Central memory CD8-positive, alpha-beta T cell (primary cell): ENCODE data around the gene MAML2.
A peak's percentile ranks its signal among the peaks of the same experiment; 100 is the strongest.
"Not testable (repeated sequence)": the region's sequence is repeated elsewhere in the genome, so short reads cannot be mapped to it uniquely, and the experiment has no call there.

ENCODE experiments used
- ATAC-seq: fragments of 150-1000 bp; cut with Tn5 transposase; replicated peaks from 2 replicates; pipeline ENCODE4 v1.10.0; 2022; ENCODE audit warnings: mild to moderate bottlenecking, moderate FRiP score, moderate number of reproducible peaks; ENCODE audit not compliant: poor library complexity, severe bottlenecking; ENCODE audit errors: extremely low read depth
- DNase-seq, 2 donors: peaks; one replicate each; pipeline ENCODE4 v3.0.0; 2021; ENCODE audit warnings: low spot score in 2 of 2
- H3K27ac Mint-ChIP-seq: one replicate; pipeline ENCODE4 v1.8.0; 2022; ENCODE audit warnings: low read depth, mild to moderate bottlenecking, moderate library complexity, mixed read lengths
- H3K27me3 Mint-ChIP-seq: one replicate; pipeline ENCODE4 v1.8.0; 2022; ENCODE audit warnings: mixed read lengths
- H3K36me3 Mint-ChIP-seq: one replicate; pipeline ENCODE4 v1.8.0; 2022; ENCODE audit warnings: mild to moderate bottlenecking, moderate library complexity, mixed read lengths; ENCODE audit not compliant: insufficient read depth
- H3K4me1 Mint-ChIP-seq: one replicate; pipeline ENCODE4 v1.8.0; 2022; ENCODE audit warnings: mixed read lengths
- H3K4me3 Mint-ChIP-seq: one replicate; pipeline ENCODE4 v1.8.0; 2022; ENCODE audit warnings: mild to moderate bottlenecking, moderate library complexity, mixed read lengths
- H3K9me3 Mint-ChIP-seq: one replicate; pipeline ENCODE4 v1.8.0; 2022; ENCODE audit warnings: mixed read lengths

Gene MAML2

DNA sequence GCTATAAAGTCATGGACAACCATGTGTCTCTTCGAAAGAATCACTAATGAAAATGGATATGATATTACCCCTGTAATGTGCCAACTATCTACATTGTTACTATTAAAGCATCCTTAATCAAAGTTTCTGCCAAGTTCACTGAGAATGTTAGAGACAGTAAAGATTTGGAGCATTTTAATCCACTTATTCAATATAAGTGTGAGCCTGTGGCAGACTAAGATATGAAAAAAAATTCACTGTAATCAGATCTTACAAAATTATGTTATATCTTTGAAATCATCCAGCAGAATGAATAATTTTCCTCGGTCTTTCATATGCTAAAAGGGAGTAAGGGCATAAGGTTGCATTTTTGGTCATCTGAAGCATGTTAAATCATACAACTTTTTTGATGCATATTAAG, 49.9 kb downstream of the MAML2 start:
- H3K27ac Mint-ChIP-seq = peak overlapping the region; percentile 21
- no peaks in the 10 kb centered on the region for H3K9me3 Mint-ChIP-seq
- H3K4me3 Mint-ChIP-seq = peak overlapping the region; percentile 36
- peaks cover 41% of the 10 kb centered on the region for H3K4me1 Mint-ChIP-seq
- DNase-seq (no peak), ATAC-seq (no peak)
- no peaks in the 10 kb centered on the region for H3K27me3 Mint-ChIP-seq
- H3K36me3 Mint-ChIP-seq = no peaks in the 10 kb centered on the region

DNA sequence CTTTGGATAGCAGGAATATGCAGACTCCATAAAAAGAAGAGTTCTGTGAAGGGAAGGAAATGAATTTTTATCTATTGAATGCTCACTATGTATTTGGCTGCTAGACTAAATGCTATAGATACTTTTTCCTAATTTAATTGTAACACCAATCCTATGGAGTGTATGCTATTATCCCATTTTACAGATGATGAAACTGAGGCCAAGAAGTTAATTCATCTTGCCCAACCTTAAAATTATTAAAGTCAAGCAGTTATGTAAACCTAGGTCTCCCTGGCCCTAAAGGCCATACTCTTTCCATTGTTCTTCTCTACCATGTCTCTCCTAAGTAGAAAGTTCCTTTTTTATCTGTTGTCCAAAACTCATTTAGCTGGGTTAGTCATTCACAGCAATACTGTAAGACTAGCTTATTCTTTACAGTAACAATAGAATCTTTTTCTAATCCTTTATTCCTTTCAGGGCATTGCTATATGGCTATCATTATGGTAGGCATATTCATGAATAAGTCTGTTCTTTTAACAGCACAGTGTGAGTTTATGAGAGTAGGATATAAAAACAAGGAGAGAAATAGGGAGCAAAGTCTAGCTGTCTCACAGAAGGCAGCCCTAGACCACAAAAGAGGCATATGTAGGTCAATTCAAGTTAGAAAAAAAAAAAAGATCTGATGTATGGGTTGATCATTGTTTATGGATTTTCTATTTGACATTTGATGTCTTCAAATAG, 50.5 kb downstream of the MAML2 start:
- Mint-ChIP-seq H3K4me3 (no peak overlapping the region), H3K4me1 (peaks cover 43% of the 10 kb centered on the region), H3K9me3 (no peaks in the 10 kb centered on the region), H3K27ac (no peak overlapping the region), H3K27me3 (no peaks in the 10 kb centered on the region), H3K36me3 (no peaks in the 10 kb centered on the region)
- DNase-seq (no peak), ATAC-seq (no peak)

DNA sequence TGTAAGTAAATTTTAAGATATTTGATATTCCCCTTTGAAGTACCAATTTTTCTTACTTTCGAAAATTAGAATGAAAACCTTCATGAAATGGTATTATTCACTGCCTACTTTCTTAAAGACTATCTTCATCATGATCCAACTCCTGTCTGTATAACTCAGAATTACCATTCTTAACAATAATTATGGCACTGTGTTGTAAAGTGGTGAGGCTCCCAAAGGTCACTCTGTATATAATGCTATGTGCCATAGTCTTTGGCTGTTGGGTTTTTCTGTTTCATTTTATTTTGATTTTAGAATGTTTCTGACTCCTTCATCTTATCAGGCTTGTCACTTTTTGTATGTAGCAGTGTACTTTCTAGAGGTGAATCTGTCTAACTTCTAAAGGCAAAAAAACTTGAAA, 52.4 kb downstream of the MAML2 start:
- no peak for DNase-seq
- peaks cover 44% of the 10 kb centered on the region for H3K4me1 Mint-ChIP-seq
- no peak overlapping the region for H3K27ac Mint-ChIP-seq
- no peaks in the 10 kb centered on the region for H3K27me3 Mint-ChIP-seq
- no peak for ATAC-seq
- no peaks in the 10 kb centered on the region for H3K9me3 Mint-ChIP-seq
- no peak overlapping the region for H3K4me3 Mint-ChIP-seq
- H3K36me3 Mint-ChIP-seq = no peaks in the 10 kb centered on the region

DNA sequence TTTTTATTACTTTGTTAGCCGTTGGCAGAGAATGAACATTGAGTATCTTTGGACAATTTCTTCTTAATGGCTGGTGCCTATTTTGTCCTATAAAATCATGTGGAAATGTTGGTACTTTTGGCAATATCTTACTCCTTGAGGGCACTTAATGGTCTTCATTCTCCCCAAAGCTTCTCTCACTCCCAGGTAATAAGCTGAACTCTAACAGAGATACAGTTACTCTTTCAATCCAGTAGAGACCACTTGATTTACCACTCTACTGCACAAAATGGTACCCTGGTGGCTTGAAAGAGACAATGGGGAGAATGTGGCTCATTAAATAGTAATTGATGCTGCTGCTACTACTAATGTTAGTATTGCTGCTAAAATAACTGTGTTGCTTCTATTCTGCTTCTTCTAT, 53.0 kb downstream of the MAML2 start:
- Mint-ChIP-seq H3K27ac (no peak overlapping the region), H3K9me3 (no peaks in the 10 kb centered on the region), H3K4me1 (peaks cover 49% of the 10 kb centered on the region), H3K27me3 (no peaks in the 10 kb centered on the region), H3K36me3 (no peaks in the 10 kb centered on the region), H3K4me3 (no peak overlapping the region)
- no peak for DNase-seq
- no peak for ATAC-seq

DNA sequence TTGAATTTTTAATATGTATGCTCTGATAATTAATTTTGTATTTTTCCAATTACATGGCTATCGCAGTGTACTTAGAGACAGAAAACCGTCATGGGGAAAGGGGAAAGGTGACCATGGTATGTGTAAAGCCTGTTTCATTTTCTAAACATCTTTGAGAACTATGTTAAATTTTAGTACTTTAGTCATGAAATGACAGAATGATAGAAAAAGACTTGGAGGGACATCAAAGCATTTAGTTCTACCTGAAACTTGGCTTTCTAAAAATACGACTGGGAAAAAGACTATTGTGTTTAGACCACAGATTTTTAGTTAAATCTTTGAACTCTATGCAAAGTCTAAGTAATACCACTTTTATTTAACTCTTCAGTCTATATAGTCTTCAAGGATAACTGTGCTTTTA, 54.1 kb downstream of the MAML2 start:
- Mint-ChIP-seq H3K27ac (no peak overlapping the region), H3K4me1 (peaks cover 49% of the 10 kb centered on the region)

DNA sequence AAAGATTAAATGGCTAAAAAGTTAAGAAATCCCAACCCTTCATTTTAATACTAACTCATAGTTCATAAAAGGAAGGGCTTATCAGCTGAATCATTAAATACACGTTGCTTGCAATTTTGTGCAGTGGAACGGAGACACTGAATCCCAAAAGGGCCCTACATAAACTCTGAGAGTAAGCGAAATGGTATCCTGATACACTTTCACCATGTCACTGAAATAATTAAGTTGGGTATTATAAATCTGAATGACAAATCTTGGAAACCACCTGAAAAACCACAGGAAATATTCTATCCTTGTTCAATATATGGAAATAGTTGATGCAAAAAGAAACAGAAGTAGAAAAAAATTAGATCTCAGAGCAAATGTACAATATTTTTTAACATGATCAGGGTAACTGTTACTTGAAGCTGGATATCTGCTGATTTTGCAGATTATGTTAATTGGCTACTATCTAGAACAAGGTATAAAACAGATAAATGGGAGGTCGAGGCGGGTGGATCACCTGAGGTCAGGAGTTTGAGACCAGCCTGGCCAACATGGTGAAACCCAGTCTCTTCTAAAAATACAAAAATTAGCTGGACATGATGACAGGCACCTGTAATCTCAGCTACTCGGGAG, 55.1 kb downstream of the MAML2 start:
- ATAC-seq = no peak
- H3K36me3 Mint-ChIP-seq = no peaks in the 10 kb centered on the region
- no peak overlapping the region for H3K4me3 Mint-ChIP-seq
- H3K27me3 Mint-ChIP-seq = no peaks in the 10 kb centered on the region
- peaks cover 45% of the 10 kb centered on the region for H3K4me1 Mint-ChIP-seq
- no peak overlapping the region for H3K27ac Mint-ChIP-seq
- no peaks in the 10 kb centered on the region for H3K9me3 Mint-ChIP-seq
- DNase-seq = no peak

More for the DNA sequence above, 54.1 kb downstream of the MAML2 start:
- Mint-ChIP-seq H3K27me3 (no peaks in the 10 kb centered on the region), H3K9me3 (no peaks in the 10 kb centered on the region), H3K4me3 (no peak overlapping the region), H3K36me3 (no peaks in the 10 kb centered on the region)
- no peak for ATAC-seq
- no peak for DNase-seq

DNA sequence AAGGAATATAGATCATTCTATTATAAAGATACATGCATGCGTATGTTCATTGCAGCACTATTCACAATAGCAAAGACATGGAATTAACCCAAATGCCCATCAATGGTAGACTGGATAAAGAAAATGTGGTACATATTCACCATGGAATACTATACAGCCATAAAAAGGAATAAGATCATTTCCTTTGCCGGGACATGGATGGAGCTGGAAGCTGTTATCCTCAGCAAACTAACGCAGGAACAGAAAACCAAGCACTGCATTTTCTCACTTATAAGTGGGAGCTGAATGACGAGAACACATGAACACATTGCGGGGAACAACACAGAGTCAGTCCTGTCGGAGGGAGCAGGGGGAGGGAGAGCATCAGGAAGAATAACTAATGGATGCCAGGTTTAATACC, 57.0 kb downstream of the MAML2 start:
- H3K27me3 Mint-ChIP-seq, H3K27ac Mint-ChIP-seq, H3K4me3 Mint-ChIP-seq, DNase-seq, H3K9me3 Mint-ChIP-seq, H3K36me3 Mint-ChIP-seq, ATAC-seq: not testable (repeated sequence)
- H3K4me1 Mint-ChIP-seq = peaks cover 35% of the 10 kb centered on the region

DNA sequence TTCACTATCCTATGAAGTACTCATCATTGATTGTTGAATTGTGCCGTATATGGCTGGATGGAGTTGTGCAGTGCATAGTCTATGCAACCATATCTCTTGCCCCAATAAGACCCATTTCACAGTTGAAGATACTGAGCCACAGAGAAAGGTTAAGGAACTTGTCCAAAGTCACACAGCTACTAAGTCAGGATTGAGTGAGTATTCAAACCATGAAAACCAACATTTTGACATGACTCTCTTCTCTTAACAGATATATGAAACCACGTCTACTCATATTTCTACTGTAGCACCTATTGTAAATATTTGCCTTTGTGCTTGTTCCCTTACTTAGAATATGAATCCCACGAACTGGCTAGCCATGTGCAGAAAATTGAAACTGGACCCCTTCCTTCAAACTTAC, 58.1 kb downstream of the MAML2 start:
- no peak overlapping the region for H3K27ac Mint-ChIP-seq
- H3K27me3 Mint-ChIP-seq = no peaks in the 10 kb centered on the region
- H3K4me3 Mint-ChIP-seq = no peak overlapping the region
- ATAC-seq (no peak), DNase-seq (no peak)
- H3K36me3 Mint-ChIP-seq = peaks cover 2% of the 10 kb centered on the region
- peaks cover 35% of the 10 kb centered on the region for H3K4me1 Mint-ChIP-seq
- H3K9me3 Mint-ChIP-seq = no peaks in the 10 kb centered on the region

DNA sequence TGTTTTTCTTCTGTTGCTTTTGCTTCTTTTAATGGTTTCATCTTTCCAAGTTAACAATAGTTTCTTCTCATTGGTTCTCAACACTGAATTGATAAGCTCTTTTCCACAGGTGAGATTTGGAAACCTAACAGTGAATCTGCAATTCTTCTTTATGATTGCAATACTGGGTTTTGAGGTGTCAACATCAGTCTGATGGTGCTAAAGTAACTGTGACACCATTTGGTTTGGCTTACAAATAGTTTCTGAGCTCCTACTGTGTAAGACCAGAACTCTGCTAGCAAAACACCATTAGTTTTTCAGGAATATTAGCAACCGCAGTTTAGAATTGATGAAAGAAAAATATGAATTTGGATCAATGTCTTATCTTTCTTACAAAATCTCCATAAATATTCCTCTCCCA, 58.6 kb downstream of the MAML2 start:
- H3K4me1 Mint-ChIP-seq = peaks cover 36% of the 10 kb centered on the region
- no peaks in the 10 kb centered on the region for H3K9me3 Mint-ChIP-seq
- H3K27me3 Mint-ChIP-seq = no peaks in the 10 kb centered on the region
- ATAC-seq (no peak), DNase-seq (no peak)
- peak overlapping the region; percentile 11 for H3K27ac Mint-ChIP-seq
- peaks cover 2% of the 10 kb centered on the region for H3K36me3 Mint-ChIP-seq
- H3K4me3 Mint-ChIP-seq = no peak overlapping the region

DNA sequence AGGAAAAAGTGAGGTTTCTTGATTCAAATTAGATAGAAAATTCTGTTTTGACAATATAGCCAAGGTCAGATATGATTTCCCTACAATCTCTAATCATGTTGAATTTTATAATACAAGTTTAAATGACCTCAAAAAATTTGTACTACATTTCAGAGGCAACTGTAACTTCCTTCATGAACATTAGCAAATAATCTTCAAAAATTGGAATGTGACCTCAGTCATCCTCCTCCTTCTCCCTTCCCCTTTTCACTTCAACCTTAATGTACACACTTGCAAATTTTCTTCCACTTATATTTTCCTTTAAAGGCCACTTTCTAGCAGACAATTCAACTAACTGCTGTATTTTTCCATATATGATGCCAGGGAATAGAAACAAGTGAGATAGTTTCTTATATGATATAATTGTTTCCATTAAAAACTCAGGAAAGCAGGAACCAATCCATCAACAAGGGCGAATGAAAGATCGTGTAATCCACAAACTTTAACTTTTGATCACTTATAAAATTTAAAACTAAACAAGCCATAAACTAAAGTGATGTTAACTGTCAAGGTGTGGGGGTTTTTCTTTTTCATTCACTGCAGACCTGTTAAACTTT, 60.3 kb downstream of the MAML2 start:
- no peak for ATAC-seq
- H3K9me3 Mint-ChIP-seq = no peaks in the 10 kb centered on the region
- H3K36me3 Mint-ChIP-seq = peaks cover 2% of the 10 kb centered on the region
- no peaks in the 10 kb centered on the region for H3K27me3 Mint-ChIP-seq
- peaks cover 44% of the 10 kb centered on the region for H3K4me1 Mint-ChIP-seq
- no peak for DNase-seq
- no peak overlapping the region for H3K27ac Mint-ChIP-seq
- no peak overlapping the region for H3K4me3 Mint-ChIP-seq

DNA sequence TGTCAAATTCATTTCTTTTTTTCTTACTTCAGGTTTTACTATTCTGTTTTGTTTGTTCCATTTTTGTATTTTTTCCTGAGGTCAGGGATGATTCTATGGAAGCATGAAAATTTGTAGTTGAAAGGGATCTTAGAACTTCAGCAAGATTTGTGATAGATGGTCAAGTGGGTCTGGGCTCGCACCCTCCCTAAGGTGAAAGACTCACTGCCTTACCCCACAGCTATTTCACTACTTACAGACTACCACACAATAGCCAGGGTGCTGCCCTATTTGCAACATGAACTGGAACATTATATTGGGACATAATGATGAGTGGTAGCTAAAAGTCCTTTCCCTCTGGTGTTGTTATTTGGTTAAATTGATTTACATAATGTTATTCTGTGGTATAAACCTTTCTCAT, 62.6 kb downstream of the MAML2 start:
- DNase-seq (no peak), ATAC-seq (no peak)
- Mint-ChIP-seq H3K27me3 (no peaks in the 10 kb centered on the region), H3K27ac (no peak overlapping the region), H3K4me1 (peaks cover 40% of the 10 kb centered on the region), H3K4me3 (no peak overlapping the region), H3K9me3 (no peaks in the 10 kb centered on the region), H3K36me3 (peaks cover 6% of the 10 kb centered on the region)

DNA sequence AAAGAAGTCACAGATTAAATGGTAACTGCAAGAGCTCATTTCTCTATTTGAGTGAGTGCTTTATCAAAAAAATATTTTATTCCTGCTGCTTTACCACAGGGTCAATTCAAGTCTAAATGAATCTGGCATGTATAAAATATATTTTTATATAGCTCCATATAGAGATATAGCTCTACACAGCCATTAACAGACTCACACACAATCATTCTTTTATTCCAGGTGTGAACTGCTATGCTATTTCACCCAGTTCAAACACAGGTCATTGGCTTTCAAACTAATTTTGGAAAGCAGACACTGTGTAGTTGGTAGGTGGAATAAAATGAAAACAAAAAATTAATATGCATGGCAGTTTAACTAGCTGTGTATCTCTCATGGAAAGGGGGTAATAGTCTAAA, 63.1 kb downstream of the MAML2 start:
- ATAC-seq (no peak), DNase-seq (no peak)
- peaks cover 34% of the 10 kb centered on the region for H3K4me1 Mint-ChIP-seq
- no peak overlapping the region for H3K27ac Mint-ChIP-seq
- H3K4me3 Mint-ChIP-seq = no peak overlapping the region
- H3K27me3 Mint-ChIP-seq = no peaks in the 10 kb centered on the region
- peaks cover 6% of the 10 kb centered on the region for H3K36me3 Mint-ChIP-seq
- no peaks in the 10 kb centered on the region for H3K9me3 Mint-ChIP-seq
